OCI-LY3 (cell line): ENCODE measurements around the gene AKR1C4.

Experiments used
- H2AFZ ChIP-seq: fragments of 200-600, 300-600 bp; shearing (Covaris generic); 2 replicates; pipeline ENCODE4 v1.6.0; 2014; ENCODE audit warnings: antibody characterized with exemption, low read depth, low read length
- H3K27ac ChIP-seq: fragments of 200-600, 300-600 bp; sonication (generic); 2 replicates; pipeline ENCODE4 v1.5.1; 2014; ENCODE audit warnings: mild to moderate bottlenecking, low read length, moderate library complexity, mixed read lengths
- H3K27me3 ChIP-seq: fragments of 200-600, 300-600 bp; sonication (generic); 2 replicates; pipeline ENCODE4 v1.6.1; 2014; ENCODE audit warnings: low read depth, low read length, mixed read lengths
- H3K36me3 ChIP-seq: fragments of 200-600, 300-600 bp; sonication (generic); replicated peaks from 2 replicates; pipeline ENCODE3; 2014; ENCODE audit warnings: low read depth, low read length, mixed read lengths
- H3K4me1 ChIP-seq: fragments of 300-600, 200-600 bp; sonication (generic); 2 replicates; pipeline ENCODE4 v1.6.1; 2014; ENCODE audit warnings: low read length, mixed read lengths
- H3K4me2 ChIP-seq: fragments of 200-600, 300-600 bp; sonication (generic); 2 replicates; pipeline ENCODE4 v1.6.1; 2014; ENCODE audit warnings: low read length, mixed read lengths
- H3K4me3 ChIP-seq: fragments of 300-600, 200-600 bp; sonication (generic); 2 replicates; pipeline ENCODE4 v1.5.1; 2014; ENCODE audit warnings: antibody characterized with exemption, mild to moderate bottlenecking, low read length, moderate library complexity
- H3K79me2 ChIP-seq: fragments of 300-600, 200-600 bp; shearing (Covaris generic); 2 replicates; pipeline ENCODE4 v1.6.1; 2014; ENCODE audit warnings: mild to moderate bottlenecking, low read length, mixed read lengths
- H3K9ac ChIP-seq: fragments of 300-600, 200-600 bp; shearing (Covaris generic); 2 replicates; pipeline ENCODE4 v1.6.0; 2014; ENCODE audit warnings: mild to moderate bottlenecking, low read length, moderate library complexity
- H3K9me3 ChIP-seq: fragments of 200-600, 300-600 bp; shearing (Covaris generic); 2 replicates; pipeline ENCODE4 v1.6.1; 2014; ENCODE audit warnings: low read length, mixed read lengths; ENCODE audit not compliant: insufficient read depth
- H4K20me1 ChIP-seq: fragments of 200-600, 300-600 bp; sonication (generic); 2 replicates; pipeline ENCODE4 v1.6.1; 2016; ENCODE audit warnings: low read length, mixed read lengths; ENCODE audit not compliant: insufficient read depth
- CTCF ChIP-seq: fragments of 200-600, 300-600 bp; sonication (generic); IDR thresholded peaks from 2 replicates; pipeline ENCODE4 v1.5.1; 2014; ENCODE audit warnings: antibody characterized with exemption, low read length, low read depth
- EZH2phosphoT487 ChIP-seq: fragments of 200-600 bp; shearing (Covaris generic); IDR thresholded peaks from 2 replicates; pipeline ENCODE4 v1.6.1; 2018; ENCODE audit warnings: antibody characterized with exemption, mixed run types, low read depth

The AKR1C4 gene

GRCh38 chr10:5183923-5184322 is 12.7 kb upstream of the AKR1C4 start:
- H2AFZ ChIP-seq = no peak overlapping the region
- no peak overlapping the region for H3K27ac ChIP-seq
- no peaks in the 10 kb centered on the region for H3K27me3 ChIP-seq
- no peaks in the 10 kb centered on the region for H4K20me1 ChIP-seq
- no peaks in the 10 kb centered on the region for H3K4me1 ChIP-seq
- no peaks in the 10 kb centered on the region for H3K9me3 ChIP-seq
- no peaks in the 10 kb centered on the region for H3K79me2 ChIP-seq
- H3K36me3 ChIP-seq = no peaks in the 10 kb centered on the region
- TF ChIP-seq EZH2phosphoT487 (no peak), CTCF (no peak)
- H3K9ac ChIP-seq = no peak overlapping the region
- no peak overlapping the region for H3K4me3 ChIP-seq
- H3K4me2 ChIP-seq = no peak overlapping the region

GRCh38 chr10:5184987-5185775 is 11.5 kb upstream of the AKR1C4 start, which contains the start of gene AKR1C8:
TSS of gene AKR1C8 (minus strand) at chr10:5185150. CDS start at chr10:5185104, 46 bp downstream.
- no peaks in the 10 kb centered on the region for H3K9me3 ChIP-seq
- no peak within 1 kb of the TSS for H3K9ac ChIP-seq
- no peaks in the 10 kb centered on the region for H4K20me1 ChIP-seq
- H3K79me2 ChIP-seq = no peaks in the 10 kb centered on the region
- no peak within 1 kb of the TSS for H3K4me2 ChIP-seq
- no peak within 1 kb of the TSS for H2AFZ ChIP-seq
- no peaks in the 10 kb centered on the region for H3K36me3 ChIP-seq
- no peak within 1 kb of the TSS for H3K4me3 ChIP-seq
- no peaks in the 10 kb centered on the region for H3K4me1 ChIP-seq
- no peaks in the 10 kb centered on the region for H3K27me3 ChIP-seq
- no peak within 1 kb of the TSS for H3K27ac ChIP-seq
- TF ChIP-seq CTCF = no peak
- no peak for TF ChIP-seq EZH2phosphoT487

GRCh38 chr10:5187867-5188266 is 8.8 kb upstream of the AKR1C4 start:
- no peak for TF ChIP-seq CTCF
- no peak for TF ChIP-seq EZH2phosphoT487
- H3K4me2 ChIP-seq = no peak overlapping the region
- no peaks in the 10 kb centered on the region for H3K27me3 ChIP-seq
- no peaks in the 10 kb centered on the region for H4K20me1 ChIP-seq
- H3K9me3 ChIP-seq = no peaks in the 10 kb centered on the region
- no peak overlapping the region for H3K4me3 ChIP-seq
- H3K27ac ChIP-seq = no peak overlapping the region
- no peaks in the 10 kb centered on the region for H3K36me3 ChIP-seq
- no peak overlapping the region for H3K9ac ChIP-seq
- H3K79me2 ChIP-seq = no peaks in the 10 kb centered on the region
- H3K4me1 ChIP-seq = no peaks in the 10 kb centered on the region
- H2AFZ ChIP-seq = no peak overlapping the region

GRCh38 chr10:5188358-5188757 is 8.3 kb upstream of the AKR1C4 start:
- H3K36me3 ChIP-seq = no peaks in the 10 kb centered on the region
- no peak overlapping the region for H3K4me3 ChIP-seq
- no peaks in the 10 kb centered on the region for H3K4me1 ChIP-seq
- TF ChIP-seq EZH2phosphoT487 (no peak), CTCF (no peak)
- no peak overlapping the region for H3K27ac ChIP-seq
- no peaks in the 10 kb centered on the region for H3K79me2 ChIP-seq
- no peaks in the 10 kb centered on the region for H3K9me3 ChIP-seq
- H2AFZ ChIP-seq = no peak overlapping the region
- H3K27me3 ChIP-seq = no peaks in the 10 kb centered on the region
- no peaks in the 10 kb centered on the region for H4K20me1 ChIP-seq
- no peak overlapping the region for H3K9ac ChIP-seq
- H3K4me2 ChIP-seq = no peak overlapping the region
